Right atrium auricular region (tissue), 2 donors: ENCODE data around the gene ROR2. TPM values are rescaled to one million over a fixed set of nuclear protein-coding genes. Genes with fewer than 3 reads are reported as not detected.

Experiments used
- DNase-seq: peaks from one replicate; pipeline ENCODE4 v3.0.0-alpha.2; 2019; ENCODE audit warnings: low spot score
- H3K27ac ChIP-seq, 2 donors: fragments of 200-600 bp; sonication (generic); 1 replicate in 1 of 2; 2 replicates in 1 of 2; pipeline ENCODE4 v1.5.1; 2016 to 2019
- H3K27me3 ChIP-seq, 2 donors: fragments of 200-600 bp; sonication (generic); one replicate each; pipeline versions ENCODE4 v1.5.1 to v1.6.0; 2017 to 2019
- H3K36me3 ChIP-seq: fragments of 200-600 bp; sonication (generic); one replicate; pipeline ENCODE4 v1.5.1; 2016
- H3K4me1 ChIP-seq, 2 donors: fragments of 200-600 bp; sonication (generic); one replicate each; pipeline versions ENCODE4 v1.5.1 to v1.6.0; 2017 to 2019
- H3K4me3 ChIP-seq, 2 donors: fragments of 200-600 bp; sonication (generic); 1 replicate in 1 of 2; 2 replicates in 1 of 2; pipeline ENCODE4 v1.5.1; 2017 to 2019; ENCODE audit warnings: mild to moderate bottlenecking in 1 of 2, moderate library complexity in 1 of 2
- H3K9me3 ChIP-seq, 2 donors: fragments of 200-600 bp; sonication (generic); one replicate each; pipeline ENCODE4 v1.5.1; 2019
- total RNA-seq, 2 donors: library from RNA; depleted of rRNA; stranded (reverse); fragments of >200 nt; gene quantifications; one replicate each; pipeline ENCODE4 v1.1.0, GENCODE V29; 2016
- TF ChIP-seq, protein P1 (sequence below), 2 donors: fragments of 200-600 bp; sonication (generic); IDR thresholded peaks; one replicate each; pipeline ENCODE4 v1.5.1; 2019; ENCODE audit warnings: antibody characterized with exemption in 2 of 2

ROR2 gene
- total RNA-seq, 2 donors from 2014 or later: 21.8 to 28.5 TPM

DNA sequence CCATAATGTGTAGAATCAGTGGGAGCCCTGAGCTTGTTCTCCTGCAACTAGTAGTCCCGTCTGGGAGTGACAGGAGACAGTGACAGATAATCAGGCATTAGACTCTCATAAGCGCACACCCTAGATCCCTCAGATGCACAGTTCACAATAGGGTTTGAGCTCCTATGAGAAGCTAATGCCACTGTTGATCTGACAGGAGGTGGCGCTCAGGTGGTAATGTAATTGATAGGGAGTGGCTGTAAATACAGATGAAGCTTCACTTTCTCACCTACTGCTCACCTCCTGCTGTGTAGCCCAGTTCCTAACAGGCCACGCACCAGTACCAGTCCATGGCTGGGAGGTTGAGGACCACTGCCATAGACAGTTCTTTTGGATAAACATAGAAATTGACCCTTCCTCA, 188.7 kb downstream of the ROR2 start:
- H3K27ac ChIP-seq: no peak overlapping the region
- no peaks in the 10 kb centered on the region for H3K4me1 ChIP-seq
- TF ChIP-seq, protein P1, sequence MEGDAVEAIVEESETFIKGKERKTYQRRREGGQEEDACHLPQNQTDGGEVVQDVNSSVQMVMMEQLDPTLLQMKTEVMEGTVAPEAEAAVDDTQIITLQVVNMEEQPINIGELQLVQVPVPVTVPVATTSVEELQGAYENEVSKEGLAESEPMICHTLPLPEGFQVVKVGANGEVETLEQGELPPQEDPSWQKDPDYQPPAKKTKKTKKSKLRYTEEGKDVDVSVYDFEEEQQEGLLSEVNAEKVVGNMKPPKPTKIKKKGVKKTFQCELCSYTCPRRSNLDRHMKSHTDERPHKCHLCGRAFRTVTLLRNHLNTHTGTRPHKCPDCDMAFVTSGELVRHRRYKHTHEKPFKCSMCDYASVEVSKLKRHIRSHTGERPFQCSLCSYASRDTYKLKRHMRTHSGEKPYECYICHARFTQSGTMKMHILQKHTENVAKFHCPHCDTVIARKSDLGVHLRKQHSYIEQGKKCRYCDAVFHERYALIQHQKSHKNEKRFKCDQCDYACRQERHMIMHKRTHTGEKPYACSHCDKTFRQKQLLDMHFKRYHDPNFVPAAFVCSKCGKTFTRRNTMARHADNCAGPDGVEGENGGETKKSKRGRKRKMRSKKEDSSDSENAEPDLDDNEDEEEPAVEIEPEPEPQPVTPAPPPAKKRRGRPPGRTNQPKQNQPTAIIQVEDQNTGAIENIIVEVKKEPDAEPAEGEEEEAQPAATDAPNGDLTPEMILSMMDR (IDR thresholded peaks at IDR 0.05): no peak
- H3K27me3 ChIP-seq: no peaks in the 10 kb centered on the region
- no peak for DNase-seq
- no peaks in the 10 kb centered on the region for H3K36me3 ChIP-seq
- H3K4me3 ChIP-seq: no peak overlapping the region
- H3K9me3 ChIP-seq: peaks cover 0 to 4% of the 10 kb centered on the region in 2 donors

DNA sequence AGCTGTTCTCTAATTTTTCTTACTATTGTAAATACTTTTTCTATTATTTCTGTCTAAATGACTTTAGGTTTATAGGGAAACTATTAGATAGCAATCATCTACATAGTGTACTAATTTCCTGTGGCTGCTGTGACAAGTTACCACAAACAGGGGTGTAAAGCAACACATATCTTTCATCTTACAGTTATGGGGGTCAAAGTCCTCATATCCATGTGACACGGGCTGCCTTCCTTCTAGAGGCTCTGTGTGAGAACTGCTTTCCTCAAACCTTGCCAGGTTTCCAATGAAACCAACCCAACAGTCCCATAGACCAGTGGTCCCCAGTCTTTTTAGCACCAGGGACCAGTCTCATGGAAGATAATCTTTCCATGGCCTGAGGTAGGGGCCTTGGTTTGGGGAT, 189.1 kb downstream of the ROR2 start:
- Histone ChIP-seq H3K27me3 (no peaks in the 10 kb centered on the region), H3K4me3 (no peak overlapping the region), H3K4me1 (no peaks in the 10 kb centered on the region), H3K27ac (no peak overlapping the region), H3K9me3 (peaks cover 0 to 4% of the 10 kb centered on the region in 2 donors), H3K36me3 (no peaks in the 10 kb centered on the region)
- TF ChIP-seq, protein P1 (IDR thresholded peaks at IDR 0.05): no peak
- no peak for DNase-seq

DNA sequence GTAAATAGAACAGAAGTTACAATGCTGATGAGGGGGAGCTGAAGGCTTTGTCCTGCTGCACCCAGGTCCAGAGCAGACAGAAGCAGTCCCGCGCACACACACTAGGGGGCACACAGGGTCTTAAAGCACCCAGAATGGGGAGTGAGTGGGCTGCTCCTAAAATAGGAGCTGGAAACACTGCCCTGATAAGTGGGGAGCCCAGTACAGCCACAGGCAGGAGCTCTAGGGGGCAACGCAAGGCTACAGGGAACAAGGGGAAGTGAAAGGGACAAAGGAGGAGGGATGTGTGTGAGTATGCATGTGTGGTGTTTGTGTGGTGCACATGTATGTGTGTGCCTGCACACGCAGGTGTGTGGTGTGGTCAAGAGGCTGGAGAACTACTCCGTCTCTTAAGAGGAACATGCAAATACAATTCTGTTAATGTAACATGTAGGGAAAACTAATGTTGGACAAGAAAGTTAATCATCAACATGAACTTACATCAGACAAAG, 191.5 kb downstream of the ROR2 start:
- Histone ChIP-seq H3K36me3 (no peaks in the 10 kb centered on the region), H3K27me3 (no peaks in the 10 kb centered on the region), H3K4me3 (no peak overlapping the region), H3K9me3 (peaks cover 0 to 4% of the 10 kb centered on the region in 2 donors), H3K4me1 (no peaks in the 10 kb centered on the region), H3K27ac (no peak overlapping the region)
- DNase-seq: no peak
- TF ChIP-seq, protein P1 (IDR thresholded peaks at IDR 0.05): peak in 1 of 2 donors; percentile 61

DNA sequence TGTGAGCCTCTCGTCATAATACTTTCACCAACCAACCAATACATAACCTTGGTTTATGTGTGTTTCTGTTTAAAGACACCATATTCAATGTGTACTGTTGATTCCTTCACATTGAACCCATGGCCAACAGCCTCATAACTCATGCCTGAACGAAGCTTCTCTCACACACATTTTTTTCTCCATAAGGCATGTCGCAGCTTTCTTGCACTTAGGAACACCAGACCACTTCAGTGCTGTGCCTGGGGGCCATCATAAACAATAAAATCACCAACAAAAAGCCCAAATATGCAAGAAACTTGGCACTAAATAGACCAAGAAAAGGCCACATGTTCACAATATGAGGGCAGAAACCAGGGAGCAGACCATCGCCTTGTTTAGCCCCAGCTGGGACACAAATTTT, 192.2 kb downstream of the ROR2 start:
- DNase-seq: no peak
- no peaks in the 10 kb centered on the region for H3K27me3 ChIP-seq
- H3K27ac ChIP-seq: no peak overlapping the region
- H3K36me3 ChIP-seq: no peaks in the 10 kb centered on the region
- H3K4me1 ChIP-seq: no peaks in the 10 kb centered on the region
- peaks cover 0 to 4% of the 10 kb centered on the region in 2 donors for H3K9me3 ChIP-seq
- TF ChIP-seq, protein P1 (IDR thresholded peaks at IDR 0.05): no peak
- no peak overlapping the region for H3K4me3 ChIP-seq

DNA sequence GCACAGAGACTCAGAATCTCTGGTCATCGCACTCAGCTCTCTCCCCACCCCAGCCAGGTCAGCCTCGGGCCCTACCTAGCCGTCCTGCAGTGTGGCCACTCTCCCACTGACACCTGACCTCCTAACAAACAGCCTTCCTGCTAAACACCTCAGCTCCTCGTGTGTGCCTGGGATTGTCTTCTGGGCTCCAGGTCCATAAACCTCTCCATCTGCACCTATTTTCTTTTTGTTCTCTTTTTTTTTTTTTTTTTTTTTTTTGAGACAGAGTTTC, 193.6 kb downstream of the ROR2 start:
- Histone ChIP-seq H3K36me3 (no peaks in the 10 kb centered on the region), H3K4me3 (no peak overlapping the region), H3K27me3 (no peaks in the 10 kb centered on the region), H3K27ac (no peak overlapping the region), H3K4me1 (no peaks in the 10 kb centered on the region), H3K9me3 (no peaks in the 10 kb centered on the region)
- TF ChIP-seq, protein P1 (IDR thresholded peaks at IDR 0.05): no peak
- no peak for DNase-seq

DNA sequence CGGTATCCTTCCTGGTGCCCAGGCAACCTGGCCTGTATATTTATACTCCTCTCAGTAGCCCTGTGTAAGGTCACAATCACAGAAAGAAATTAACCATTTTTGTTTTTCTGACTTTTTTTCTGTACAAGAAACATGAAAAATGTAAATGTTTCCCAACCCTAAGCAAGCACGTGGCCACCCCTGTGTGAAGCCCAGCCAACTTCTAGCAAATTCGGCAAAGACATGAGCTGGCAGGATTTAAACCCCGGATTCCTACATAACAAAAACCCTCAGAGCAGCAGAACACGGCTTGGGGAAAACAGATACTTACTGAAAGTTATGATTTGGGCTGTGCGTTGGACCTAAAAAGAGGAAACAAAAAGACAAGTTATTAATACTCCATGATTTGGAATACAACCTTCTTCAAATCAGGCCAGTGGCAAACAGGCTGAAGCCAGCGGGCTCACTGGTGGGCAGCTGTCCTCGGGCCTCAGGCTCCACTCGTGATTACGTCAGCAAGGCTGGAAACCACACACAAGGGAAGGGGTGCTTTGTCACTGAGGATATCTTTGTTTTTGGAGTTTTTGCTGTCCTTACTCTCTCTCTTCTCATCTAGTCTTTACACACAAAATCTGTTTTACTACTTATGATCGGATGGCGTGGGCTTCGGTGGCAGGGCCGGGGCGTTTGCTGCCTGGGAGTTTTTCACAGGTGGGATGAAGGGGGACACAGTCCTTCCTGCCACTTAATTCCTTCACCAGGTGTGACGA, 194.1 kb downstream of the ROR2 start:
- H3K36me3 ChIP-seq: no peaks in the 10 kb centered on the region
- no peak for DNase-seq
- H3K27ac ChIP-seq: no peak overlapping the region
- H3K4me1 ChIP-seq: no peaks in the 10 kb centered on the region
- TF ChIP-seq, protein P1 (IDR thresholded peaks at IDR 0.05): no peak
- no peaks in the 10 kb centered on the region for H3K27me3 ChIP-seq
- H3K4me3 ChIP-seq: no peak overlapping the region
- no peaks in the 10 kb centered on the region for H3K9me3 ChIP-seq
